ENCODE results near the gene GSPT1. TPM values are rescaled to one million over a fixed set of nuclear protein-coding genes. Genes with fewer than 3 reads are reported as not detected.

GSPT1 gene
- total RNA-seq, 1 experiment from 2014 or later, result 173 TPM

DNA sequence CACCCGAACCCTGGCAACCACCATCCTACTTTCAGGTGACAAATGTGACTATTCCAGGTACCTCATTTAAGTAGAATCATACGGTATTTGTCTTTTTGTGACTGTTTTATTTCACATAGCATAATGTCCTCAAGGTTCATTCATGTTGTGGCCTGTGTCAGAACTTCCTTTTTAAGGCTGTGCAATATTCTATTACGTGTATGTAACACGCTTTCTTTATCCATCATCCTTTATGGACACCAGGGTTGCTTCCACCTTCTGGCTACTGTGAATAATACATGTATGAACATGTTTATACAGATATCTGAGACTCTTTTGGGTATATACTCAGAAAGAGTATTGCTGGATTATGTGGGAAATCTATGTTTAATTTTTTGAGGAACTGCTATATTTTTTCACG, 35.7 kb downstream of the GSPT1 start:
- Histone ChIP-seq H3K9me3 (ENCODE audit: control insufficient read depth, low read depth, low read length) (no peaks in the 10 kb centered on the region), H4K91ac (ENCODE audit: insufficient read length, low read depth, low read length) (no peak overlapping the region), H3K27ac (ENCODE audit: insufficient read length, low read depth, low read length) (no peak overlapping the region), H4K5ac (ENCODE audit: insufficient read length, low read depth, low read length) (no peak overlapping the region), H2BK15ac (ENCODE audit: low read depth, low read length) (no peak overlapping the region), H3K56ac (ENCODE audit: insufficient read length, low read depth, low read length) (no peak overlapping the region), H4K8ac (replicated peaks; ENCODE audit: insufficient read length, low read depth, low read length) (no peak overlapping the region), H3K9ac (ENCODE audit: extremely low read depth, insufficient read length, low read length) (no peak overlapping the region), H3K79me1 (ENCODE audit: insufficient read depth, low read depth, low read length, poor library complexity, severe bottlenecking) (no peaks in the 10 kb centered on the region), H3K23me2 (ENCODE audit: insufficient read length, low read depth, low read length, poor library complexity, severe bottlenecking) (no peaks in the 10 kb centered on the region), H2AFZ (ENCODE audit: low read length) (no peak overlapping the region), H3K4ac (ENCODE audit: low read depth, low read length) (no peak overlapping the region), H2BK5ac (ENCODE audit: insufficient read length, low read length) (no peak overlapping the region), H3K23ac (ENCODE audit: insufficient read length, low read depth, low read length) (no peak overlapping the region), H3K14ac (ENCODE audit: insufficient read depth, low read length) (no peak overlapping the region), H3K27me3 (ENCODE audit: insufficient read depth, low read length) (no peaks in the 10 kb centered on the region), H4K20me1 (ENCODE audit: control insufficient read depth, insufficient read depth, insufficient read length) (no peaks in the 10 kb centered on the region), H3T11ph (ENCODE audit: low read length) (no peak overlapping the region), H3K4me1 (ENCODE audit: insufficient read depth, low read length) (no peaks in the 10 kb centered on the region), H2BK20ac (ENCODE audit: low read depth, low read length, poor library complexity, severe bottlenecking) (no peak overlapping the region), H2AK5ac (ENCODE audit: insufficient read length, low read length) (no peak overlapping the region), H2BK12ac (ENCODE audit: insufficient read length, low read depth, low read length) (no peak overlapping the region), H2BK120ac (ENCODE audit: low read depth, low read length, poor library complexity, severe bottlenecking) (no peak overlapping the region), H3K79me2 (ENCODE audit: insufficient read depth, low read length) (no peaks in the 10 kb centered on the region), H3K4me2 (ENCODE audit: insufficient read depth, insufficient read length, low read length) (no peak overlapping the region), H3K18ac (ENCODE audit: insufficient read length, low read depth, low read length) (no peak overlapping the region)
- Mint-ChIP-seq H3K9me3 (no peaks in the 10 kb centered on the region), H3K4me1 (no peaks in the 10 kb centered on the region), H3K36me3 (ENCODE audit: insufficient read depth in 1 of 3, low read depth in 3 of 3) (peaks cover 32 to 84% (median 62%) of the 10 kb centered on the region in 3 experiments), H3K27me3 (ENCODE audit: low read depth) (no peaks in the 10 kb centered on the region), H3K27ac (no peak overlapping the region), H3K4me3 (no peak overlapping the region)
- no peak for DNase-seq
- no CpG with 5 or more reads among the region's 5 CpGs for WGBS (ENCODE audit: extremely low coverage, insufficient read length, low lambda C conversion rate)
- TF ChIP-seq, protein P1, sequence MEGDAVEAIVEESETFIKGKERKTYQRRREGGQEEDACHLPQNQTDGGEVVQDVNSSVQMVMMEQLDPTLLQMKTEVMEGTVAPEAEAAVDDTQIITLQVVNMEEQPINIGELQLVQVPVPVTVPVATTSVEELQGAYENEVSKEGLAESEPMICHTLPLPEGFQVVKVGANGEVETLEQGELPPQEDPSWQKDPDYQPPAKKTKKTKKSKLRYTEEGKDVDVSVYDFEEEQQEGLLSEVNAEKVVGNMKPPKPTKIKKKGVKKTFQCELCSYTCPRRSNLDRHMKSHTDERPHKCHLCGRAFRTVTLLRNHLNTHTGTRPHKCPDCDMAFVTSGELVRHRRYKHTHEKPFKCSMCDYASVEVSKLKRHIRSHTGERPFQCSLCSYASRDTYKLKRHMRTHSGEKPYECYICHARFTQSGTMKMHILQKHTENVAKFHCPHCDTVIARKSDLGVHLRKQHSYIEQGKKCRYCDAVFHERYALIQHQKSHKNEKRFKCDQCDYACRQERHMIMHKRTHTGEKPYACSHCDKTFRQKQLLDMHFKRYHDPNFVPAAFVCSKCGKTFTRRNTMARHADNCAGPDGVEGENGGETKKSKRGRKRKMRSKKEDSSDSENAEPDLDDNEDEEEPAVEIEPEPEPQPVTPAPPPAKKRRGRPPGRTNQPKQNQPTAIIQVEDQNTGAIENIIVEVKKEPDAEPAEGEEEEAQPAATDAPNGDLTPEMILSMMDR (conservative IDR thresholded peaks at IDR 0.05), result no peak
